ENCODE results near the gene ATPAF1.

Gene ATPAF1

GRCh38 chr1:46592823-46593222 lies 75.3 kb downstream of the ATPAF1 start:
- DNase-seq (ENCODE audit: low read depth in 2 of 2): no peak
- H3K4me3 ChIP-seq (replicated peaks in 1 of 2; ENCODE audit: low read depth in 2 of 2, low read length in 2 of 2): no peak overlapping the region
- TF ChIP-seq CTCF (IDR thresholded peaks at IDR 0.05; ENCODE audit: low read depth, low read length): no peak

- no peak for DNase-seq (ENCODE audit: low read depth in 2 of 2)
- TF ChIP-seq CTCF (IDR thresholded peaks at IDR 0.05; ENCODE audit: low read depth, low read length): no peak
- H3K4me3 ChIP-seq (replicated peaks in 1 of 2; ENCODE audit: low read depth in 2 of 2, low read length in 2 of 2): no peak overlapping the region
These were observed 78.6 kb downstream of the ATPAF1 start for GRCh38 chr1:46589529-46589928.

GRCh38 chr1:46587069-46587468 lies 81.1 kb downstream of the ATPAF1 start:
- TF ChIP-seq CTCF (IDR thresholded peaks at IDR 0.05; ENCODE audit: low read depth, low read length): no peak
- DNase-seq (ENCODE audit: low read depth in 2 of 2): no peak
- H3K4me3 ChIP-seq (replicated peaks in 1 of 2; ENCODE audit: low read depth in 2 of 2, low read length in 2 of 2): no peak overlapping the region

- TF ChIP-seq CTCF (IDR thresholded peaks at IDR 0.05; ENCODE audit: low read depth, low read length): no peak
- H3K4me3 ChIP-seq (replicated peaks in 1 of 2; ENCODE audit: low read depth in 2 of 2, low read length in 2 of 2): no peak overlapping the region
- DNase-seq (ENCODE audit: low read depth in 2 of 2): no peak
These were observed 82.7 kb downstream of the ATPAF1 start for GRCh38 chr1:46585312-46585938.

- no peak for TF ChIP-seq CTCF (IDR thresholded peaks at IDR 0.05; ENCODE audit: low read depth, low read length)
- no peak overlapping the region for H3K4me3 ChIP-seq (replicated peaks in 1 of 2; ENCODE audit: low read depth in 2 of 2, low read length in 2 of 2)
- no peak for DNase-seq (ENCODE audit: low read depth in 2 of 2)
These were observed 84.7 kb downstream of the ATPAF1 start for GRCh38 chr1:46583494-46583893.

GRCh38 chr1:46582972-46583371 lies 85.2 kb downstream of the ATPAF1 start:
- DNase-seq (ENCODE audit: low read depth in 2 of 2): no peak
- TF ChIP-seq CTCF (IDR thresholded peaks at IDR 0.05; ENCODE audit: low read depth, low read length): no peak

More at GRCh38 chr1:46582972-46583371, 85.2 kb downstream of the ATPAF1 start:
- no peak overlapping the region for H3K4me3 ChIP-seq (replicated peaks in 1 of 2; ENCODE audit: low read depth in 2 of 2, low read length in 2 of 2)
